Measurements from ENCODE around the gene PHB1. TPM values are rescaled to one million over a fixed set of nuclear protein-coding genes. Genes with fewer than 3 reads are reported as not detected.

The PHB1 gene
- total RNA-seq, 1 experiment from 2014 or later: 367 TPM

- TF ChIP-seq CTCF (IDR thresholded peaks at IDR 0.05) (no peak), SIN3A (IDR thresholded peaks at IDR 0.05; ENCODE audit: borderline replicate concordance, insufficient read depth, low read depth, low read length) (no peak), TCF7L2 (IDR thresholded peaks at IDR 0.05; ENCODE audit: low read depth, low read length) (no peak), POLR2AphosphoS5 (IDR thresholded peaks at IDR 0.05; ENCODE audit: low read depth, low read length) (no peak), REST (IDR thresholded peaks at IDR 0.05; ENCODE audit: insufficient read depth in 1 of 2, low read depth in 2 of 2, low read length in 1 of 2) (no peak)
- Histone ChIP-seq H3K27me3 (ENCODE audit: control insufficient read depth, insufficient read depth, low read length) (no peaks in the 10 kb centered on the region), H3K36me3 (ENCODE audit: control insufficient read depth, insufficient read depth, low read length) (no peaks in the 10 kb centered on the region), H3K27ac (ENCODE audit: low read length) (no peak overlapping the region), H3K9me3 (ENCODE audit: control insufficient read depth, insufficient read depth, low read depth, low read length) (no peaks in the 10 kb centered on the region), H3K4me1 (ENCODE audit: control insufficient read depth, insufficient read depth, low read length) (no peaks in the 10 kb centered on the region), H3K4me3 (ENCODE audit: low read depth in 2 of 2, low read length in 2 of 2) (no peak overlapping the region)
- ChIA-PET POLR2A (no interaction called here), CTCF (no interaction called here)
- DNase-seq (ENCODE audit: low read depth, low spot score): no peak
- ATAC-seq: no peak
- in situ Hi-C loops (cut with HindIII; ENCODE audit: low pct_unique_long_range_greater_than_20kb, low sequenced_read_pairs) (no loop called here), intact Hi-C loops (cut with micrococcal nuclease; ENCODE audit: unreplicated experiment) (no loop called here)
- no TSS peak for BruUV-seq (replicated peaks)
Measured at GRCh38 chr17:49373115-49373514, 41.6 kb downstream of the PHB1 start.

- DNase-seq (ENCODE audit: low read depth, low spot score) (no peak), ATAC-seq (no peak)
- H3K36me3 ChIP-seq (ENCODE audit: control insufficient read depth, insufficient read depth, low read length): no peaks in the 10 kb centered on the region
- no peaks in the 10 kb centered on the region for H3K27me3 ChIP-seq (ENCODE audit: control insufficient read depth, insufficient read depth, low read length)
- H3K4me3 ChIP-seq (ENCODE audit: low read depth in 2 of 2, low read length in 2 of 2): no peak overlapping the region
- H3K4me1 ChIP-seq (ENCODE audit: control insufficient read depth, insufficient read depth, low read length): no peaks in the 10 kb centered on the region
- no TSS peak for BruUV-seq (replicated peaks)
- no peak overlapping the region for H3K27ac ChIP-seq (ENCODE audit: low read length)
- POLR2A ChIA-PET: no interaction called here
- no peaks in the 10 kb centered on the region for H3K9me3 ChIP-seq (ENCODE audit: control insufficient read depth, insufficient read depth, low read depth, low read length)
- intact Hi-C loops (cut with micrococcal nuclease; ENCODE audit: unreplicated experiment): no loop called here
- in situ Hi-C loops (cut with HindIII; ENCODE audit: low pct_unique_long_range_greater_than_20kb, low sequenced_read_pairs): no loop called here
- TF ChIP-seq TCF7L2 (IDR thresholded peaks at IDR 0.05; ENCODE audit: low read depth, low read length) (no peak), SIN3A (IDR thresholded peaks at IDR 0.05; ENCODE audit: borderline replicate concordance, insufficient read depth, low read depth, low read length) (no peak), CTCF (IDR thresholded peaks at IDR 0.05) (no peak), REST (IDR thresholded peaks at IDR 0.05; ENCODE audit: insufficient read depth in 1 of 2, low read depth in 2 of 2, low read length in 1 of 2) (no peak), POLR2AphosphoS5 (IDR thresholded peaks at IDR 0.05; ENCODE audit: low read depth, low read length) (no peak)
- CTCF ChIA-PET: interaction anchor here (0.6 kb wide), 1 partner anchor 10 kb away, joined by 3 read pairs; no protein-coding TSS in a partner anchor
Measured at GRCh38 chr17:49372425-49372824, 42.3 kb downstream of the PHB1 start.
